ENCODE results near the gene COL27A1.
A peak's percentile ranks its signal among the peaks of the same experiment; 100 is the strongest.

Gene COL27A1

DNA sequence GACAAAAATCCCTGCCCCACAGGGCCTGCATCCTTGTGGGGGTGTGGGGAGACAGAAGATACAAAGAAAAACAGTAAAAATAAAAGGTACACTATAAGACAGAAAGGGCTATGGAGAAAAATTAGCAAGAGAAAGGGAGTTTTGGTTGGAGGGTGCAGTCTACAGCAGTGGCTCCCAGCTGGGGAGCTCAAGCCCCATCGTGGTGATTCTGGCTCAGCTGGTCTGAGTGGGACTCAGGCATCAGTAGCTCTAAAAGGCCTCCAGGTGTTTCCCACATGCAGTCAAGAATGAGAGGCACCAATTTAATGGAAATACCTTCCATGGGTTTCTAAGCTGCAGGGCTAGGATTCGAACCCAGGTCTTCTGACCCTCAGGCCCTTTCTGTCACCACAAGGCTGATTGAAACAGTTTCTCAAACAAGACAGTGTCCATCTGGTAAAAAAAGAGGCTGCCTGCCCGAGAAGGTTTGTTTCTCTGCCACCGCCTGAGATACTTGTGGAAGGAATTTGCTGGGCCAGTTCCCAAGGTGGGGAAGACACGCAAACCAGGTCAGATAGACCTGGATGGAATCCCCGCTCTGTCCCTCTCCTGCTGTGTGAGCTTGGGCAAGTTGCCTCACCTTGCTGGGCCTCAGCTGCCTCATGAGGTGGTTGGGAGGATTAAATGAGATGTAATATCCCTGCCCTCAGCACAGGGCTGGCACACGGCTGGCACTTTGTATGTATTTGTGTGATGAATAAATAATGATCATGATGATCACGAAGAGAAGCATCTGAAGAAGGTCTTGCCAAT, 43.1 kb downstream of the COL27A1 start:
- Histone ChIP-seq H3K4me1 (ENCODE audit: control insufficient read depth, insufficient read depth, low read length) (no peaks in the 10 kb centered on the region), H3K9me3 (replicated peaks; ENCODE audit: low read length) (no peaks in the 10 kb centered on the region), H3K36me3 (ENCODE audit: insufficient read depth, low read length) (no peaks in the 10 kb centered on the region), H3K9ac (ENCODE audit: low read depth, low read length) (no peak overlapping the region), H3K4me2 (ENCODE audit: low read length) (no peak overlapping the region), H3K27me3 (ENCODE audit: control insufficient read depth, insufficient read depth, low read length) (no peaks in the 10 kb centered on the region), H3K4me3 (ENCODE audit: low read length) (no peak overlapping the region)

- no peak overlapping the region for H3K9ac ChIP-seq (ENCODE audit: low read depth, low read length)
- no peaks in the 10 kb centered on the region for H3K27me3 ChIP-seq (ENCODE audit: control insufficient read depth, insufficient read depth, low read length)
- no peak overlapping the region for H3K4me2 ChIP-seq (ENCODE audit: low read length)
- no peaks in the 10 kb centered on the region for H3K9me3 ChIP-seq (replicated peaks; ENCODE audit: low read length)
- H3K4me1 ChIP-seq (ENCODE audit: control insufficient read depth, insufficient read depth, low read length), result no peaks in the 10 kb centered on the region
- H3K4me3 ChIP-seq (ENCODE audit: low read length), result no peak overlapping the region
- no peaks in the 10 kb centered on the region for H3K36me3 ChIP-seq (ENCODE audit: insufficient read depth, low read length)
These were observed 45.5 kb downstream of the COL27A1 start for GRCh38 chr9:114200721-114201300.

DNA sequence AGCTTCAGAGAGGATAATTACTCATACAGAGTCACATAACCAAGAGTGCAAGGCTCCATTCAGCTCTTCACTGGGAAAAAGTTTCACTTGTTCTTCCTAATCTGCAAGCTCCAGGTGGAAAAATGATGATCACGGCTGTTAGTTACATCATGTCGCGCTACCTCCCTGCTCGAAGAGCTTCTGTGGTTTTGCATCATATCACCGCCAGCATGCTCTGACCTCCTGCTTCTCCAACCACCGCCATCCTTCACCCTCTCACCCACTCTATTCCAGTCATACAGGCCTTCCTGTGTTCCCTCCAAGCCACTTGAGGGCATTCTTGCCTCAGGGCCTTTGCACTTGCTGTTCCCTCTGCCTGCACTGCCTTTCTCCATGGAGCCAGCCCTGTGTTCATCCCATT, 47.1 kb downstream of the COL27A1 start:
- H3K9ac ChIP-seq (ENCODE audit: low read depth, low read length), result no peak overlapping the region
- H3K27me3 ChIP-seq (ENCODE audit: control insufficient read depth, insufficient read depth, low read length), result no peaks in the 10 kb centered on the region
- H3K4me2 ChIP-seq (ENCODE audit: low read length), result no peak overlapping the region
- no peaks in the 10 kb centered on the region for H3K9me3 ChIP-seq (replicated peaks; ENCODE audit: low read length)
- peaks cover 11% of the 10 kb centered on the region for H3K4me1 ChIP-seq (ENCODE audit: control insufficient read depth, insufficient read depth, low read length)
- no peaks in the 10 kb centered on the region for H3K36me3 ChIP-seq (ENCODE audit: insufficient read depth, low read length)
- no peak overlapping the region for H3K4me3 ChIP-seq (ENCODE audit: low read length)

DNA sequence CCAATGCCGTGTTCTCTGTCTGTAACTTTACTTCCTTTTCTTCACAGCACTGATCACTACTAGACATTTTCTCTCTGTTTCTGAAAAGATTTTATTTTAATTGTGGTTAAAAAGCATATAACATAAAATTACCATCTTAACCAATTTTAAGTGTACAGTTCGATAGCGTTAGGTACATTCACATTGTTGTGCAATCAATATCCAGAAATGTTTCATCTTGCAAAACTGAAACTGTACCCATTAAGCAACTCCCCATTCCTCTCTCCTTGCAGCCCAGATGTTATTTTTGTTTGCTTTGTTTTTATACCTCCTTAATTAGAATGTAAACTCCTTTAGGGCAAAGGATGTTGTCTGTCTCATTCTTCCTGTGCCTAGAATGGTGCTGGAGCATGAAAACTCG, 47.5 kb downstream of the COL27A1 start:
- Histone ChIP-seq H3K27me3 (ENCODE audit: control insufficient read depth, insufficient read depth, low read length) (no peaks in the 10 kb centered on the region), H3K4me2 (ENCODE audit: low read length) (no peak overlapping the region), H3K9ac (ENCODE audit: low read depth, low read length) (no peak overlapping the region), H3K4me1 (ENCODE audit: control insufficient read depth, insufficient read depth, low read length) (peaks cover 16% of the 10 kb centered on the region), H3K4me3 (ENCODE audit: low read length) (no peak overlapping the region), H3K36me3 (ENCODE audit: insufficient read depth, low read length) (no peaks in the 10 kb centered on the region), H3K9me3 (replicated peaks; ENCODE audit: low read length) (no peaks in the 10 kb centered on the region)

GRCh38 chr9:114203410-114204140, 48.2 kb downstream of the COL27A1 start:
- Histone ChIP-seq H3K4me1 (ENCODE audit: control insufficient read depth, insufficient read depth, low read length) (peaks cover 17% of the 10 kb centered on the region), H3K9ac (ENCODE audit: low read depth, low read length) (no peak overlapping the region), H3K4me3 (ENCODE audit: low read length) (no peak overlapping the region), H3K4me2 (ENCODE audit: low read length) (no peak overlapping the region), H3K9me3 (replicated peaks; ENCODE audit: low read length) (no peaks in the 10 kb centered on the region), H3K36me3 (ENCODE audit: insufficient read depth, low read length) (no peaks in the 10 kb centered on the region), H3K27me3 (ENCODE audit: control insufficient read depth, insufficient read depth, low read length) (no peaks in the 10 kb centered on the region)

GRCh38 chr9:114204265-114204664, 48.9 kb downstream of the COL27A1 start:
- Histone ChIP-seq H3K4me2 (ENCODE audit: low read length) (no peak overlapping the region), H3K9ac (ENCODE audit: low read depth, low read length) (no peak overlapping the region), H3K27me3 (ENCODE audit: control insufficient read depth, insufficient read depth, low read length) (no peaks in the 10 kb centered on the region), H3K36me3 (ENCODE audit: insufficient read depth, low read length) (peaks cover 1% of the 10 kb centered on the region), H3K4me1 (ENCODE audit: control insufficient read depth, insufficient read depth, low read length) (peaks cover 17% of the 10 kb centered on the region), H3K9me3 (replicated peaks; ENCODE audit: low read length) (no peaks in the 10 kb centered on the region), H3K4me3 (ENCODE audit: low read length) (no peak overlapping the region)

- H3K9ac ChIP-seq (ENCODE audit: low read depth, low read length), result no peak overlapping the region
These were observed 50.1 kb downstream of the COL27A1 start for GRCh38 chr9:114205171-114206015.

GRCh38 chr9:114206221-114206789, 51.0 kb downstream of the COL27A1 start:
- Histone ChIP-seq H3K27me3 (ENCODE audit: control insufficient read depth, insufficient read depth, low read length) (no peaks in the 10 kb centered on the region), H3K4me1 (ENCODE audit: control insufficient read depth, insufficient read depth, low read length) (peaks cover 17% of the 10 kb centered on the region), H3K36me3 (ENCODE audit: insufficient read depth, low read length) (peaks cover 14% of the 10 kb centered on the region), H3K4me3 (ENCODE audit: low read length) (no peak overlapping the region), H3K9ac (ENCODE audit: low read depth, low read length) (no peak overlapping the region), H3K9me3 (replicated peaks; ENCODE audit: low read length) (no peaks in the 10 kb centered on the region), H3K4me2 (ENCODE audit: low read length) (no peak overlapping the region)

More at GRCh38 chr9:114205171-114206015, 50.1 kb downstream of the COL27A1 start:
- Histone ChIP-seq H3K4me1 (ENCODE audit: control insufficient read depth, insufficient read depth, low read length) (peaks cover 17% of the 10 kb centered on the region), H3K27me3 (ENCODE audit: control insufficient read depth, insufficient read depth, low read length) (no peaks in the 10 kb centered on the region), H3K4me2 (ENCODE audit: low read length) (no peak overlapping the region), H3K4me3 (ENCODE audit: low read length) (no peak overlapping the region), H3K36me3 (ENCODE audit: insufficient read depth, low read length) (peaks cover 7% of the 10 kb centered on the region), H3K9me3 (replicated peaks; ENCODE audit: low read length) (no peaks in the 10 kb centered on the region)

DNA sequence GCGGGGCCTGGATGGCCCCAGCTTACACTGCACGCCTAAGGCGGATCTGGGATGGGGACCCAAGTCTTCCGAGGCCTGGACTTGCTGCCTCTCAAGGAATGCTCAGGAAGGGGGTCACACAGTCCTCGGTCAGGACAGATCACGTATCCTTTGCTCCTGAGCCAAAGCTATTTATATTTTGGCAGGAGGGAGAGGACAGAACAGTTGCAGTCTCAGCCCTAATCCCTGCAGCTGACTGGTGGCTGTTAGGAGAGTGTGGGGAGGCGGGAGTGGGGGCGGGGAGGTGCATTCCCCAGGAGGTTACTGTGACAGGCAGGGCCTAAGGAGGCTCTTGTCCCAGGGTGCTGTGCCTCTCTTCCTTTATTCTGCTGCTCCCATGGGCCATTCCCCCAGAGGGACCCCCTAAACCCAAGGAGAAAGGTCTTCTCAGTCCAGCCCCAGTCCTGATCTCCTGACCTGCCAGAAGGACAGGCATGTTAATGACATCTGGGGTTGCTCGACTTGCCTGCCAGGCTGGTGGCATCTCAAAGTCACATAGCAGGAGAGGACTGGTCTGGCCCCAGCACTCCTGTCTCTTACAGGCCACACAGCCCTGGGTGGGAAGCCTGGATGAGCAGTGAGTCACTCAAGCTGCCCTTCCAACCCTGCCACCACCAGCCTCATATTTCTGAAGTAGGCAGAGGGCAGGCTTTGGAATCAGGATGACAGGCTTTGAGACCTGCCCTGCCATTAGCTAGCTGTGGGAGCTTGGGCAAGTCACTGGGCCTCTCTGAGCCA, 51.9 kb downstream of the COL27A1 start:
- H3K36me3 ChIP-seq (ENCODE audit: insufficient read depth, low read length), result peaks cover 14% of the 10 kb centered on the region
- H3K27me3 ChIP-seq (ENCODE audit: control insufficient read depth, insufficient read depth, low read length), result no peaks in the 10 kb centered on the region

DNA sequence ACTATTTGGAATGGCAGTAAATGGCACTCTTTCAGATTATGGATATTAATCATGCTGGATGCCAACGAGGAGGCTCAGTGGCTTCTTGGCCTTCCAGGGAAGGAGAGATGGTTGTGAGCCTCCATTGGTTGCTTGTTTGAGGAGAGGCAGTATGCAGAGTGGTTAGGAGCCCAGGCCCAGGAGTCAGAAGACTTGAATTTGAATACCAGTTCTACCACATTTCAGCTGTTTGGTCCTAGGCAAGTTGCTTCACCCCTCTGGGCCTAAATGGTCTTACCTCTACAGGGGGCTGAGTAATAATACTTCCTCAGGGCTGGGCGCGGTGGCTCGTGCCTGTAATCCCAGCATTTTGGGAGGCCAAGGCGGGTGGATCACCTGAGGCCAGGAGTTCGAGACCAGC, 52.5 kb downstream of the COL27A1 start:
- H3K27me3 ChIP-seq (ENCODE audit: control insufficient read depth, insufficient read depth, low read length), result no peaks in the 10 kb centered on the region
- H3K36me3 ChIP-seq (ENCODE audit: insufficient read depth, low read length), result peaks cover 14% of the 10 kb centered on the region
- no peak overlapping the region for H3K9ac ChIP-seq (ENCODE audit: low read depth, low read length)
- no peak overlapping the region for H3K4me3 ChIP-seq (ENCODE audit: low read length)
- peaks cover 17% of the 10 kb centered on the region for H3K4me1 ChIP-seq (ENCODE audit: control insufficient read depth, insufficient read depth, low read length)
- H3K9me3 ChIP-seq (replicated peaks; ENCODE audit: low read length), result no peaks in the 10 kb centered on the region
- no peak overlapping the region for H3K4me2 ChIP-seq (ENCODE audit: low read length)

More for the DNA sequence above, 51.9 kb downstream of the COL27A1 start:
- H3K4me3 ChIP-seq (ENCODE audit: low read length), result no peak overlapping the region
- peaks cover 17% of the 10 kb centered on the region for H3K4me1 ChIP-seq (ENCODE audit: control insufficient read depth, insufficient read depth, low read length)
- H3K4me2 ChIP-seq (ENCODE audit: low read length), result peak overlapping the region; percentile 41
- H3K9ac ChIP-seq (ENCODE audit: low read depth, low read length), result peak overlapping the region; percentile 54
- H3K9me3 ChIP-seq (replicated peaks; ENCODE audit: low read length), result no peaks in the 10 kb centered on the region

Data from skeletal muscle satellite cell (primary cell).